ENCODE data around the gene ZNF771.

The ZNF771 gene

DNA sequence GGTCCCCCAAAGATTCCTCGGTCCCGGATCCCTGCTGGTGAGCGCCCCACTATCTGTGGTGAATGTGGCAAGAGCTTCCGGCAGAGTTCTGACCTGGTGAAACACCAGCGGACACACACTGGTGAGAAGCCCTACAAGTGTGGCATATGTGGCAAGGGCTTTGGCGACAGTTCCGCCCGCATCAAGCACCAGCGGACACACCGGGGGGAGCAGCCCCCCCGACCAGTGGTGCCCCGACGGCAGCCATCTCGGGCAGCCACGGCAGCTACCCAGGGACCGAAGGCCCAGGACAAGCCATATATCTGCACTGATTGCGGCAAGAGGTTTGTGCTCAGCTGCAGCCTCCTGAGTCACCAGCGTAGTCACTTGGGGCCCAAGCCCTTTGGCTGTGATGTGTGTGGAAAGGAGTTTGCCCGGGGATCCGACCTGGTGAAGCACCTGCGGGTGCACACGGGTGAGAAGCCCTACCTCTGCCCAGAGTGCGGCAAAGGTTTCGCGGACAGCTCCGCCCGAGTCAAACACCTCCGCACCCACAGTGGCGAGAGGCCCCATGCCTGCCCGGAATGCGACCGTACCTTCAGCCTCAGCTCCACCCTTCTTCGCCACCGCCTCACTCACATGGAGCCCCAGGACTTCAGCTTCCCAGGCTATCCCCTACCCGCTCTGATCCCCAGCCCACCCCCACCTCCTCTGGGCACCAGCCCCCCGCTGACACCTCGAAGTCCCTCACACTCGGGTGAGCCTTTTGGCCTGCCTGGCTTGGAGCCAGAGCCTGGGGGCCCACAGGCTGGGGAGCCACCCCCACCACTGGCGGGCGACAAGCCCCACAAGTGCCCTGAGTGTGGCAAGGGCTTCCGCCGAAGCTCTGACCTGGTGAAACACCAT lies 9.4 kb upstream of the ZNF771 start:
- DNase-seq (ENCODE audit: low read depth in 1 of 2, low spot score in 1 of 2) = no peak

DNA sequence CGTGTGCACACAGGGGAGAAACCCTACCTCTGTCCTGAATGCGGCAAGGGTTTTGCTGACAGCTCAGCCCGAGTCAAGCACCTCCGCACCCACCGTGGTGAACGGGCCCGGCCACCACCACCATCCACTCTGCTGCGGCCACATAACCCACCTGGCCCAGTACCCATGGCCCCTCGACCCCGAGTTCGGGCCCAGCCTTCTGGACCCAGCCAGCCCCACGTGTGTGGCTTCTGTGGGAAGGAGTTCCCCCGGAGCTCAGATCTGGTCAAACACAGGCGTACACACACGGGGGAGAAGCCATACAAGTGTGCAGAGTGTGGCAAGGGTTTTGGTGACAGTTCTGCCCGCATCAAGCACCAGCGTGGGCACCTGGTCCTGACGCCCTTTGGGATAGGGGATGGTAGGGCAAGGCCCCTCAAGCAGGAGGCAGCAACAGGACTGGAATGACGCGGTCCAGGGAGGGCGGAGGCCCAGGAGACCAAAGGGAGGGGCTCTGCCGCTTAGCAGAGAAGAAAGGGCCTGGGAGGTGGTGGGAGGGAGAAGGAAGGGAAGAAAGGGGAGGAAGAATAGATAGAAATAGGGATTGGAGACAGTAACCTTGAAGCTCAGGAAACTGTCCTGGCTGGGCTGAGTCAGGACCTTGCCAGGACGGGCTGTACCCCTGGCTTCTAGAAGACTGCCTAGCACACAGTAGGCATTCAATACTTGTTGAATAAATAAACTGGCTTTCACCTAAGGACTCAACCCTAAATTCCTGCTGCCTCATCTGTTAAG lies 8.6 kb upstream of the ZNF771 start:
- DNase-seq (ENCODE audit: low read depth in 1 of 2, low spot score in 1 of 2) = no peak

DNA sequence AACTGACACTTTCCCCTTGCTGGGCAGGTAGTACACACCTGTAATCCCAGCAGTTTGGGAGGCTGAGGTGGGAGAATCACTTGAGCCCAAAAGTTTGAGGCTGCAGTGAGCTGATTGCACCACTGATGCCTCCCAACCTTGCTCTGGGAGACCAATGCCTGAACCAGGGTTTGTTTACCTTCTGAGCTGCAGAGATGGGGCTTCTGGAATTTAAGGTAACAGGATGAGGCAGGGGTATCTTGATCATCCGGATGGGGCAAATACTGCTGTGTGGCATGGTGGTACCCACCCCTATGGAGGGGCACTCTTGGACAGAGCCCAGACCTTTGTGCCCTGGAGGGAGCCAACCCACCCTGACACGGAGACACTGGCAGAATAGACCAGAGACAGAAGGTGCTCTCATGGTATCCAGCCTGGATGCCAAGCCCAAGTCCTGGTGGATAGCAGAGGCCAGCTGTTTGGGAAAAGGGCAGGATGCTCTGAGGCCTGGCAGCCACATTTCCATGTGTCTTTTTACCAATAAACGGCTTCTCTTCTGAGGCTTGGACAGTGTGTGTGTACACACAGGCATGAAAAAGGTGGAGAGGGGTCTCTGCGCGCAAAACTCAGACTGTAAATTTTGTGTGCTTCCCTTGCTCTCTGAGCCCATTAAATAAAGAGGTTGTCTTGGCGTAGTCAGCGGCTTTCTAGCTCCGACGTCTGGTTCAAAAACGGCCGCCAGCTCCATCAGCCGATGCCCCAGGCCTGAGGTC lies 7.8 kb upstream of the ZNF771 start:
- DNase-seq (ENCODE audit: low read depth in 1 of 2, low spot score in 1 of 2) = no peak

DNA sequence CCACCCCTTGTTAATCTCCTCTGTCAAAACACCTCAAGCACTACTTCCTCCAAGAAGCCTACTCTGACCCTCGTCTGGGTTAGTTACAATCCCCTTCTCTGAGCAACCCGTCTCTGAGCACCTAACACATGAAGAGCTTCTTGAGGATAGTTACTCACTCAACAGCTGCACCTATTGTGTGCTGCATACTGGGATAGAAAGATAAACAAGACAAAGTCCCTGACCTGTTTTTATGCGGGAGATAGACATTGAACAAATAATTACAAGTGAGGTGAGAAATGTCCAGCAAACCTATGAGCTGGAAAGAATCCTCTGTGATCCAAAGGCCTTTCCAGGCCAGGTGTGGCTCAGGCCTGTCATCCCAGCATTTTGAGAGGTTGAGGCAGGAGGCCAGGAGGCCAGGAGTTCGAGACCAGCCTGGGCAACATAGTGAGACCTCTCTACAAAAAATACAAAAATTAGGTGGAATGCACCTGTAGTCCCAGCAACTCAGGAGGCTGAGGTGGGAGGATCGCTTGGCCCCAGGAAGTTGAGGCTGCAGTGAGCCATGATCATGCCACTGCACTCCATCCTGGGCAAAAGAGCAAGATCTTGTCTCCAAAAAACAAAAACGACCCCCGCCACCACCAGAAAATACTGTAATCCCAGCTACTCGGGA lies 5.5 kb upstream of the ZNF771 start:
- DNase-seq (ENCODE audit: low read depth in 1 of 2, low spot score in 1 of 2) = no peak

DNA sequence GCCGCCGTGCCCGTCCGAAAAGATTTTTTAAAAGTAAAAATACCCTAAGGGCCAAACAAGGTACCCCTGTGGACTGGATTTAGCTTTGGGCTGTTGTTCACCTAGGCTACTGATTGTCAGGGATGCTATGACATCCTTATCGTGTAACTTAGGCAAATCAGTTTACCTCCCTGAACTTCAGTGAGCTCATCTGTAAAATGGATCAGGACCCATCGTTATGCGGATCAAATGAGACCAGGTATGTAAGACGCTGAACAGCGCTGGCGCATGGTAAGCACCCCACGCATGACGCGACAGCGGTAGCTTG lies 658 bp upstream of the ZNF771 start:
- DNase-seq (ENCODE audit: low read depth in 1 of 2, low spot score in 1 of 2) = no peak

DNA sequence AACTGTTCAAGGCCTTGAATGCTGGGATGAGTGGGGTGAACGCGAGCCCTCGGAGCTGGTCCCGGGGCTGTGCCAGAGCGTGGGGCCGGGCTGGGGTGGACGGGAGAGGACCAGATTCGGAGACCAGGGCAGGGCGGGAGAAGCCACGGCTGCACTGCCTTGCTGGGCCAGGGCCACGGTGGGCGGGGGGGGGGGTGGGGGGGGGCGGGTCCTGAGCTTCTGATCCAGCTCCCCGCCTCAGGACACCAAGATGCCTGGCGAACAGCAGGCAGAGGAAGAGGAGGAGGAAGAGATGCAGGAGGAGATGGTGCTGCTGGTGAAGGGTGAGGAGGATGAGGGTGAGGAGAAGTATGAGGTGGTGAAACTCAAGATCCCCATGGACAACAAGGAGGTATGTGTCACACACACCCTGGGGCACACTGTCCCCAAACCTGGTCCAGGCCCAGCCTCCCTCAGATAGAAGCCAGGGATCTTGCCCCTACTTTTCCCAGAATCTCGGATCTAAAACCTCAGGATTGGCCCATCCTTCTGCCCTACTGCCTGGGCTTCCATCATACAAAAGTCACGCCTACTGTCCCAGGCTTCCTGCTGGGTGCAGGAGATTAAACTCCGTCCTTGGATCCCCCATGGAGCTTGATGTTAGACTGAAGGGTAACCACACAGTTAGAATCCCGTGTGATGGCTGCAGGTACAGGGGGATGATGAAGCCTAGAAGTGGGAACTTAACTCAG lies 563 bp downstream of the ZNF771 start:
- no peak for DNase-seq (ENCODE audit: low read depth in 1 of 2, low spot score in 1 of 2)

DNA sequence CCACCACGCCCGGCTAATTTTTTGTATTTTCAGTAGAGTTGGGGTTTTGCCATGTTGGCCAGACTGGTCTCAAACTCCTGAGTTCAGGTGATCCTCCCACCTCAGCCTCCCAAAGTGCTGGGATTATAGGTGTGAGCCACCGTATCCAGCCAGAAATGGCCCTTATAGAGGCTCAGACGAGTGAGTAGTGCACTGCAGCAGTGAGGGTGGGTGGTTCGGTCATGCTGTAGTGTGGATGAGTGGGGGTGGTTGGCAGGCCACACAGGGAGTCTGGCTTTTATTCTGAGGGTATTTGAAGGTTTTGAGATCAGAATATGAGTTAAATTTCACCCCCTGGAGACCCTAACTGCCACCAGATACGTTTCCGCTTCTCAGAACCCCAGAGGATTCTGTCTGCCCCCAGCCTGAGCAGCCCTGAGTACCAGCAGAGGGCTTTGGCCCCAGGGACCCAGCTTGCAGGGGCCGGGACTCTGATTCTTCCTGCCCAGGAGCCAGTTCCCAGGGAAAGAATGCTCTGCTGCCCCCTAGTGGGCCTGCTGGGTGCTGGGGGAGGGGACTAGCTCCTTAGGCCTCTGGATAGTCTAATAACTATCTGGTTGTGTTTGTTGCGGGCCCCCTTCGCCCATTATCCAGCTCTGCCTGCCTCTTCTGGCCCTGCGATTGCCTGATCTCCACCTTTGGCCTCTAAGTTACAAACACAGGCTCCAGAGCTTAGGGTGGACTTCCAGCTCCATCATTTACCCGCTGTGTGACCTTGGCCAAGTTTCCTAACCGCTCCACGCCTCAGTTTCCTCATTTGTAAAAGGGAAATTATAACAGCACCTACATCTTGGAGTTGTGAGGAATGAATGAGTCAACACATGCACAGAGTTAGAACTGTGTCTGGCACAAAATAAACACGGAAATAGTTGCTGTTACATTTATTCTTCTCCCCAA lies 2.0 kb downstream of the ZNF771 start:
- DNase-seq (ENCODE audit: low read depth in 1 of 2, low spot score in 1 of 2) = peak; percentile 88 to 92

DNA sequence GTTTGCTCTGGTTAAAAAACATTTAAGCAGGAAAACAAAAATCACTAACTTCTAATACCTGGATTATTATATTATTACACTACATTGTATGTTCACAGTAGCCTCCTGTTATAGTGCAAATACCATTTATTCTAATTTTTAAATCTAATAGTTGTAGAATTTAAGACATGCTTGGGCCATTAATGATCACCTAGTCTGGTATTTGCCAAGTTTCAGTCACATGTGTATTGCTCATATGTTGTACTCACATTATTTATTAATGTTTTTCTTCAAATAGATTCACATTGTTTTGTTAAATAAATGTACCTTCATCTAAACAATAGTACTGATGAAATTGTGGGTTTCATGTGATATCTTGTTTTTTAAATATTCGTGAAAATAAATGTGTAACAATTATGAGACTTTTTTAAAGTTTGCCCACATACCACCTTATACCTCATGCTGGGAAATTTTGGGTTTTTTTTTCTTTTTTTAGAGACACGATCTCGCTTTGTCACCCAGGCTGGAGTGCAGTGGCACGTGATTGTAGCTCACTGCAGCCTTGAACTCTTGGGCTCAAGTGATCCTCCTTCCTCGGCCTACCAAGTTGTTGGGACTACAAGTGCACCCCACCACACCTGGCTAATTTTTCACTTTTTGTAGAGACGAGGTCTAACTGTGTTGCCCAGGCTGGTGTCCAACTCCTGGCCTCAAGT lies 5.9 kb downstream of the ZNF771 start:
- DNase-seq (ENCODE audit: low read depth in 1 of 2, low spot score in 1 of 2) = no peak

DNA sequence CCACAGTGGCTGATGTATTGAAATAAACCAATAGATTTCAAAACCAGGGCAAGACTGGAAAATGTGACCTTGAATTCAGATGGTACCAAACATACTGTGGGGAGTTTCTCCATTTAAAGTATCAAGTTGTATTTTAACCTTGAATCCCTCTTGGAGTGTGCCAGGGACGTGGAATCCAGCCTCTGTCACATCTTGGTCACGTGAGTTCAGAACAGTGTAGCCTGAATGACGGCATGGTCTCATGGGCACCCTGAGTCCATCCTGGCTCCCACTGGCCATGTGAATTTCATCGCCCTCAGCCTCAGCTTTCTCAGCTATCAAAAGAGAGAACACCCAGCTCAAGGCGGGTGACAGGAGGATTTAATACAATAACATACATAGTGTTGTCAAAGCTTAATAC lies 6.8 kb downstream of the ZNF771 start:
- no peak for DNase-seq (ENCODE audit: low read depth in 1 of 2, low spot score in 1 of 2)

DNA sequence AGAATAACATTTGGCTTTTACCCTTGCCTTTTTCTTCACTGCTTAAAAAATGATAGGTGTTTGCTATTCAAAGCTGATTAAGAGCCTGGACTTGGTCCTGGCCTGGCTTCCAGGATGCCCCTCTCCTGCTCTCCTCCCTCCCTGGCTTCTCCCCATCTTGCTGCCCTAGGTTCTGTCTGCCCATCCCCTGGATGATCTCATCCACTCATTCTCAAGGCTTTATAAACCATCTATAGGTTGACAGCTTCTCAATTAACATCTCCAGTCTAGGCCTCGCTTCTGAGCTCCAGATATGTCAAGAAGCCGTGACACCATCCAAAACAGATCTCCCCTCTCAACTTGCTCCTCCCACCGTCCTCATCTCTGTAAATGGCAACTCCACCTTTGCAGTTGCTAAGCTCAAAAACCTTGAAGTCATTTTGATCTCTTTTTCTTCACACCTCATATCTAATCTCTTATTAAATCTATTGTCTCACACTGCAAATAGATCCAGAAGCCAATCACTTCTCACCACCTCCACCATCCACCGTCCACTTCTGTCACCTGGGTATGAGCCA lies 8.7 kb downstream of the ZNF771 start:
- DNase-seq (ENCODE audit: low read depth in 1 of 2, low spot score in 1 of 2) = no peak

DNA sequence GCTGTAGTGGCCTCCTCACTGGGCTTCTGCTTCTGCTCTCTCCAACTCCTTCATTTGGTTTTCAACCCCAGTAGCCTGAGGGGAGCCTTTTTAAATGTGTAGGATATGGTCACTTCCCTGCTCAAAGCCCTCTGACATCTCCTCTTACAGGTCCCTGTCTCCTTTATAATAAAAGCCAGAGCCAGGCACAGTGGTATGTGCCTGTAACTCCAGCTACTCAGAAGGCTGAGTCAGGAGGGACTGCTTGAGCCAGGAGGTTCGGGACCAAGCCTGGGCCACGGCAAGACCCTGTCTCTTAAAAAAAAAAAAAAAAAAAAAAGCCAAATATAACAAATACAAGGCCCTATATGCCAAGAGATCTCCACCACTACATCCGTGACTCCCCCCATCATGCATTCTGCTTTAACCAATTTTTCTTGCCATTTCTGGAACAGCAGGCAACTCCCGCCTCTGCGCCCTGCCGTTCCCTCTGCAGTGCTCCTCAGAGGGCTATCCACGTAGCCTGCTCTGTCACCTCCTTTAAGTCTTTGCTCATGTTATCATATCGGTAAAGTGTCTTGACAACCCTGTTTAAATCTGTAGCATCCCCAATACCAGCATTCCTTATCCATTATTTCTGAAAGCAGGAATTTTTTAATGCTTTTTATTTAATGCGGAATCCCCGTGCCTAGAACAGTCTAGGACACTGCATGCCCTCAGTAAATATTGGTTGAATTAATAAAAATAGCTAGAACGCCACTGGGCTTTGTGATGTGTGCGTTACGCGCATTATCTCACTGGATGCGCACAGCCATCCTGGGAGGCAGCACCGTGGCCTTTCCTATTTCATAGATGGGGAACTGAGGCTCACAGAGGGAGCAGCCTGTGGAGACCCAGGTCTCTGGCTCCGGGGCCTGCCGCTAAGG lies 9.5 kb downstream of the ZNF771 start:
- DNase-seq (ENCODE audit: low read depth in 1 of 2, low spot score in 1 of 2) = no peak

DNA sequence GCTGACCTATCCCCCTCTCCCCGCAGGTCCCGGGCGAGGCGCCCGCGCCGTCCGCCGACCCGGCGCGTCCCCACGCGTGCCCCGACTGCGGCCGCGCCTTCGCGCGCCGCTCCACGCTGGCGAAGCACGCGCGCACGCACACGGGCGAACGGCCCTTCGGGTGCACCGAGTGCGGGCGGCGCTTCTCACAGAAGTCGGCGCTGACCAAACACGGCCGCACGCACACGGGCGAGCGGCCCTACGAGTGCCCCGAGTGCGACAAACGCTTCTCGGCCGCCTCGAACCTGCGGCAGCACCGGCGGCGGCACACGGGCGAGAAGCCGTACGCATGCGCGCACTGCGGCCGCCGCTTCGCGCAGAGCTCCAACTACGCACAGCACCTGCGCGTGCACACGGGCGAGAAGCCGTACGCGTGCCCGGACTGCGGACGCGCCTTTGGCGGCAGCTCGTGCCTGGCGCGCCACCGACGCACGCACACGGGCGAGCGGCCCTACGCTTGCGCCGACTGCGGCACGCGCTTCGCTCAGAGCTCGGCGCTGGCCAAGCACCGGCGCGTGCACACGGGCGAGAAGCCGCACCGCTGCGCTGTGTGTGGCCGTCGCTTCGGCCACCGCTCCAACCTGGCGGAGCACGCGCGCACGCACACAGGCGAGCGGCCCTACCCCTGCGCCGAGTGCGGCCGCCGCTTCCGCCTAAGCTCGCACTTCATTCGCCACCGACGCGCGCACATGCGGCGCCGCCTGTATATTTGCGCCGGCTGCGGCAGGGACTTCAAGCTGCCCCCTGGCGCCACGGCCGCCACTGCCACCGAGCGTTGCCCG lies 10.3 kb downstream of the ZNF771 start:
- DNase-seq (ENCODE audit: low read depth in 1 of 2, low spot score in 1 of 2) = peak; percentile 59 to 83

DNA sequence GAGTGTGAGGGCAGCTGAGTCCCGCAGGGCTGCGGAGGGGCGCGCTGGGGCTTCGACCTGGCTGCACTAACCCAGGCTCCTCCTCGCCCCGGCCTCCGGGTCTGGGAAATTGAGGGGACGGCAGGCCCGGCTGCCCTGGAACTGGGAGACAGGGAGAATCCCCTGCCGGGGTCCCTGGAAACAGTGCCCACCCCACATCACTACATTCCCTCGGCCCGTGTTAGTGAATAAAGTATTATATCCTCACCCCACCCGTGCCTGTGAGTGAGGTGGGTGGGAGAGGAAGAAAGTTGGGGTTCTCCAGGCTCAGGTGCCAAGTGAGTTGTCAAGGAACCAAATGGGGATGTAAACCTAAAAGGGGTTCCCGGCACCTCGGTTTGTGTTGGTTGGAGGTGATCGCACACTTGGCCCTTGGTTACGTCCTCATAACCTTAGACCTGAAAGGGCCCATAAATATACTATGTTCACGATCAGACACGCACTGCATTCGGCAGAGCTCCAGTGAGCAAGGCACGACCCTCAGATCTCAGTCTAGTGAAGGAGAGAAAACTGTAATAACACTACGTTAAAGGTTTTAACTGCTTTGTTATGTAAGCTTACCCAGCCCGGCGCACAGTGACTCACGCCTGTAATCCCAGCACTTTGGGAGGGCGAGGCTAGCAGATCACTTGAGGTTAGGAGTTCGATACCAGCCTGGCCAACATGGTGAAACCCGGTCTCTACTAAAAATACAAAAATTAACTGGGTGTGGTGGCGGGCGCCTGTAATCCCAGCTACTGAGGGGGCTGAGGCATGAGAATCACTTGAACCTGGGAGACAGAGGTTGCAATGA lies 11.2 kb downstream of the ZNF771 start:
- DNase-seq (ENCODE audit: low read depth in 1 of 2, low spot score in 1 of 2) = no peak

DNA sequence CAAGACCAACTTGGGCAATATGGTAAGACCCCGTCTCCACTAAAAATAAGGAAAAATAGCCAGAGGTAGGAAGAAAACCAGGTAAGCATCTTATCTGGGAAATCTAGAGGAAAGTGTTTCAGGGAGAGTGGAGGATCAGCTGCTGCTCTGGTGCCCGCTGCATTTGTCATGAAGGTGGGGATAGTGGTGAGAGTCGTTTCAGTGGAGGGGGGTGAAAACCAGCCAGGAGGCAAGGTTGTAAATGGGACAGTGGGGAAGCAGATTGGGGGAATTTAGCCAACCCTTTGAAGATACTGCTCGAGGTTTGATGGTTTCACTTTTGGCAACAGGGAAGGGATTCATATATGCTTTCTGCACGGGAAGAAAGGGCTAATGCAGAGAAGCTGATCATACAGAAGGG lies 13.6 kb downstream of the ZNF771 start:
- DNase-seq (ENCODE audit: low read depth in 1 of 2, low spot score in 1 of 2) = no peak

DNA sequence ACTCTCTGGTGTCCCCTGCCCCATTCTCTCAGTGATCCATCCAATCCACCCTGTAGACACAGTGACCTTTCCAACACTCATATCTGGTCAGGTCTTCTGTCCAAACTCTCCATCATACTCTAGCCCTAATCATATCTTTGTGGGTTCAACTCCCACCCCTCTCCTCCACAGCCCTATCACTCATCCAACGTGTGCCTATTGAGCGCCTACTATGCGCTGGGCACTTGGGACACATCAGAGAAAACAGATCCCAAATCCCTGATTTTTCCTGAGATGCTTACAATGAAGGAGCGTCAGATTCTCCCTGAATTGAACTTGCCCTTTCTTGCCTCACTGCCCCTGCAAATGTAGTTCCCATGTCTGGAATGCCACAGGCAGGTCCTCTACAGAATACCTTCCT lies 20.6 kb downstream of the ZNF771 start:
- DNase-seq (ENCODE audit: low read depth in 1 of 2, low spot score in 1 of 2) = no peak

DNA sequence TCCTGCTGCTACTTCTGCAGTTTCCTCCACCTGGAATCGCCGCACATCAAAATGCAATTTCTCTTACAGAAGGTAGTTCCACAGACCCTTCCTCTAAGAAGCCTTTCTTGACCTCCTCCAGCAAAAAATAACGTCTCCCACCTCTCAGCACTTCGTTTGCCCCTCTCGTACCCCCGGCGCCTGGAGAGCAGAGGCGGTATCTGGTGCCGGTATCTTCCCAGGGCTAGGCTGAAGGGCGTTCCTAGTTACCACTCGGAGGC lies 21.9 kb downstream of the ZNF771 start:
- DNase-seq (ENCODE audit: low read depth in 1 of 2, low spot score in 1 of 2) = no peak

Data from activated CD4-positive, alpha-beta T cell treated with anti-CD3 and anti-CD28 coated beads, Interleukin-2, amount 50 U/mL, for 24 hours (primary cell).